Right renal cortex interstitium (tissue), 3 donors: ENCODE measurements around the gene PDLIM5. TPM values are rescaled to one million over a fixed set of nuclear protein-coding genes. Genes with fewer than 3 reads are reported as not detected.
"Not testable (repeated sequence)": the region's sequence is repeated elsewhere in the genome, so short reads cannot be mapped to it uniquely, and the experiment has no call there.

Experiments
- DNase-seq, 3 donors: peaks; one replicate each; pipeline ENCODE4 v3.0.0-alpha.2; 2013; ENCODE audit warnings: low read depth in 3 of 3, low spot score in 2 of 3
- polyA plus RNA-seq, 3 donors: library from polyadenylated mRNA; unstranded; fragments of 120-200 nt; gene quantifications; one replicate each; pipeline ENCODE4 v1.2.1, GENCODE V29; 2013; ENCODE audit not compliant: insufficient read length in 3 of 3

The PDLIM5 gene
- polyA plus RNA-seq, 3 donors = 50.9 to 59.2 (median 54.0) TPM

DNA sequence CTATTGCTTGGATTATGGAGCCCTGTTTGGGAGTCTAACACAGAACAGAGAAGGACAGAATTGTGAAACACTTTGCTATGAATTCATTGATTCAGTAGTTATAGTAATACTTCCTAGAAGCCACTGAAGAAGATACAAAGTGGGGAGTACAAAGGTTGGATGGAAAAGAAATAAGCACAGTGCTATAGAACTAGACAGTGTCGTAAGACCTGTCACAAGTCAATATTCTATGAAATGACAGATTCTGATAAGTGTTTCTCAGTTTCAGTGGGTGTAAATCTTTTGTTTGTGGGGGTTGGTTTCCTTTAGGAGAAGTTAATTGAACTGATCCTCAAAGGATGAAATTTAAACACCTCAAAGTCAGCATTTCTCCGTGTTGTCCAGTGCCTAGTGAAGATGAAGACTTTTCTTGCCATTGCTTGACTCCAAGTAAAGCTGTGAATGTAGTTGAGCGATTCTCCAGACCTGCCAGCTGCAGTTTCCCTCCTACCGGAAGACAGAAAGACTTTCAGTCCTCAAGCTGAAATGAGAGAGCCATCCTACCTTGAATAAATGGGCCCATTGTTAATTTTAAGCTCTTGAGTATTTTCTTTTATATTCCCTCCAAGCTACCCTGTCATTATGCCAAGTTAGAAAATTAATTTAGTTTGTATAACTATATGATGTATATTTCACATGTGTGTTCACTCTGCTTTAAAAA, 7.9 kb downstream of the PDLIM5 start:
- no peak for DNase-seq

DNA sequence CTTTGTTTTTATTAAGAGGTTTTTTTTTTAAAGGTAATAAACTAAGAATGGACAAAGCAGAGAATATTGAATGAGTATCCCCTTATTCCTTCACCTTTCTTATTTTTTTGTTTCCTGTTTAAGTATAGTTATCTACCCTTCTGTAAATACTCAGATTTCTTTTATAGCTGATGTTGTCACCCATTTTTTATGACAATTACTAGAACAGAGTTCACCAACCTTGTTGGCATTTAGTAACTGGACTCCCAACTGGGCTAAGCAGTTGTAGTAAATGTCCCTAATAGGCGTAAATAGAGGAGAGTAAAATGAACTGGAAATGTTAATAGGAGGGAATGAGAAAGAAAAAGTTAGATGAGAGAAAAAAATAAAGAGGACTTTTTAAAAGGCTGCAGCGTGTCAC, 9.8 kb downstream of the PDLIM5 start:
- DNase-seq = no peak

DNA sequence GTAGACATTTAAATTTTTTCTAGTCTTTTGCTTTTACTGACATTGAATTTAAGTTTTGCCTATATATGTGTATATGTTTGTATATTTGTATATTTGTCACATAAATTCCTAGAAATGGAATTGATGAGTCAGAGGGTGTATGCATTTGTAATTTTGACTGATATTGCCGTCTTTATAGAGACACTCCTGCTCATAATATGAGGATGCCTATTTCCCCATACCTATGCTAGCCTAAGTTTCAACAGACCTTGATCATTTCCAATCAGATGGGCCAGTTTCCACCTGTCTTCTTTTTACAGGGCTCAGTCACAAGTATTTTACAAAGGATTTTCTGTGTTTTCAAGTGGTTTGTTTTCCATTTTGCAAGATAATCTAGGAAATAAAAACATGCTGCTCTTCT, 10.8 kb downstream of the PDLIM5 start:
- no peak for DNase-seq

DNA sequence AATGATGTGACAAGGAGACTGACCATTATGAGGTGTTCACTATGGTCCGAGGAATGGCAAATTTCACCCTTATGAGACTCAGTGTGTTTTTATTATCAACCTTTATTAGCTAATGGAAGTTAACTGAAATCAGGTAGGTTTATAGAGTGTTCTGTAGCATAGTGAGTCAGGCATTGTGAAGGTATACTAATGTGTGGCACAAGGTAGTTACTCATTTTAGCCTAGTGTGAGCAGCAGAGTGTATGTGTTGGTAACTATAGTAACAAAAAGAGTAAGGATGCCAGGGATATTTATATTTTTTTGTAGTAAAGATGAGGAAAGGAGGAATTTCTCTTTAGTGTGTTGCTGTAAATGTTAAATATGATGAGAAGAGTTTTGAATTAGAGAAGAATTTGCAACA, 12.0 kb downstream of the PDLIM5 start:
- DNase-seq = no peak

- no peak for DNase-seq
Measured at GRCh38 chr4:94466371-94466770, 14.6 kb downstream of the PDLIM5 start.

DNA sequence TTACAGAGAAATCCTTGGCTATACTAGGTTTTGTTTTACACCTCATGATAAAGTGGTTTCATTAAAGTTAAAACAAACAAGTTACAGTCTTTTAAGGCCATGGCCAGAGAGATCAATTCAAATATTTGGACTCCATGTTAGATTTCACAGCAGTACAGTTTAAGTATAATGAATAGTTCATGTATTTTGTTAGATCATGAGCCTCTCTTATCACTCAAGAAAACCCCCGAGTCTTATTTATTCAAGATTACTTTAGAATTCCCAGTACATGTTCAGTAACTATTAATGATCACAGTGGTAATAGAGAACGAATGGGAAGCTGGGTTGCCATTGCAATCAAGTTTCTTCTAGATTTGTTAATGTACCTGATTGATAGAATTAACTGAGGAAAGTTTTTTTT, 15.2 kb downstream of the PDLIM5 start:
- DNase-seq = no peak

DNA sequence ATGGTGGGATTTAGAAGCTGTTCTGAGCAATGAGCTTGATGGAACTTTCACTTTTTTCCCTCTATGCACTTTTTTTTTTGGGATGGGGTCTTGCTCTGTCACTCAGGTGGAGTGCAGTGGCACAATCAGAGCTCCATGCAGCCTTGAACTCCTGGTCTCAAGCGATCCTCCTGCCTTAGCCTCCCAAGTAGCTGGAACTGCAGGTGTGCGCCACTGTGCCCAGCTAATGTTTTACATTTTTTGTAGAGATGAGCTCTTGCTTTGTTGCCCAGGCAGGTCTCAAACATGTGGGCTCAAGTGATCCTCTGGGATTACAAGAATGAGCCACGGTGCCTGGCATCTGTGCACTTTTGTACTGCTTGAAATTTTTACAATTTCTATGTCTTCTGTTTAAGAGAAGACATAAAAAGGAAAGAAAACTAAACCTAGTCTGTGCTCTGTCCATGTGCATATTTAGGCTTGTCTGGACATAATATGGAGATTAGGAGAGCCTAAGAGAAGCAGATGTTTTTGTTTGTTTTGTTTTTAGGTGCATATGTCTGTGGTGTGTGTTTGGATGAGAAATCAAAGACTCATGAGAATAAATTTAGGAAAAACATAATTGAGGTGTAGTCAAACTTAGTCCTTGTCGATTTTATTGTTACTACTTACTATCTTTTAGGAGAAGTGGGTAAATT, 16.5 kb downstream of the PDLIM5 start:
- no peak for DNase-seq

DNA sequence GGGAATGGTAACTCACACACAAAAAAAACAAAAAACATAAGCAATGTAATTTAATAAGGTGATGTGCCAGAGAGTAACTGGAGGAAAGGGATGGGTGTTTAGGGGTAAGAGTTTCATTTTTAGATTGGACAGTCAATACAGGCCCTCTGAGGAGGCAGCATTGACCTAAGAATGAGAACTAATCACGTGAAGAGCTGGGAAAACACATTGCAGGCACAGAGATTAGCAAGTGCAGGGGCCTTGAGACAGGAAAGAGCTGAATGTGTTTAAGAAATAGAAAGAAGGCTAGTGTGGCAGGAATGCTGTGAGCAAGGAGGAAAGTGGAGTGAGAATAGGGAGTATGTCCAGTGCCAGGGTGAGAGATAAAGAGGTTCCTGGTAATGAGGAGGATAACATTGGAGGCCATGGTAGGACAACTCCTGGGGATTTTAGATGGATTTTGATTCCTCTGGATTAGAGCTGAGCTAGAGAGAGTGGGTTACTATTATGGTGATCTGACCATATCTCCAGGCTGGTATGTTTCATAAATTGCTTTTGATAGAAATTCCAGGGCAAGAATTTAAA, 17.6 kb downstream of the PDLIM5 start:
- no peak for DNase-seq

GRCh38 chr4:94470132-94470531, 18.4 kb downstream of the PDLIM5 start:
- DNase-seq = no peak

- not testable (repeated sequence) for DNase-seq
Measured at GRCh38 chr4:94470782-94471181, 19.0 kb downstream of the PDLIM5 start.

GRCh38 chr4:94472056-94472826, 20.5 kb downstream of the PDLIM5 start:
- DNase-seq = no peak

GRCh38 chr4:94475050-94475449, 23.3 kb downstream of the PDLIM5 start:
- no peak for DNase-seq

- no peak for DNase-seq
Measured at GRCh38 chr4:94475794-94476193, 24.1 kb downstream of the PDLIM5 start.

DNA sequence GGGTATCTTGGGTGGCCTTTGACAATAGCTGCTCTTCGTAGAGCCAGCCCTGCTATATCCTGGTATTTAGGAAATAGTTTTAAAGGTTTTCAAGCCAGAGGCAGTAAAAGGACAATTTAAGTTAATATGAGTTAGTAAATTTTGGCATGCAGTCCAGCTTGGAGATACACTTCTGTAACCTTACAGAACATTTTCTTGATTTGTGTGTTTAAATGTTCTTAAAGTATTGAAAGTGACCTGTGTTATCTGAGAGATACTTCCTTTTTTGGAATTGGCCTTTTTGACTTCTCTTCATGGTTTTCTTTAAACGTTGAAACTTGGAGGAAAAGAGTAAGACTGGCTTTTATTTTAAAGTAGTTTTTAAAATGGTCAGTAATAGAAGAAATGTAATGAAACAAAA, 25.5 kb downstream of the PDLIM5 start:
- no peak for DNase-seq

GRCh38 chr4:94478805-94479204, 27.1 kb downstream of the PDLIM5 start:
- DNase-seq = not testable (repeated sequence)

DNA sequence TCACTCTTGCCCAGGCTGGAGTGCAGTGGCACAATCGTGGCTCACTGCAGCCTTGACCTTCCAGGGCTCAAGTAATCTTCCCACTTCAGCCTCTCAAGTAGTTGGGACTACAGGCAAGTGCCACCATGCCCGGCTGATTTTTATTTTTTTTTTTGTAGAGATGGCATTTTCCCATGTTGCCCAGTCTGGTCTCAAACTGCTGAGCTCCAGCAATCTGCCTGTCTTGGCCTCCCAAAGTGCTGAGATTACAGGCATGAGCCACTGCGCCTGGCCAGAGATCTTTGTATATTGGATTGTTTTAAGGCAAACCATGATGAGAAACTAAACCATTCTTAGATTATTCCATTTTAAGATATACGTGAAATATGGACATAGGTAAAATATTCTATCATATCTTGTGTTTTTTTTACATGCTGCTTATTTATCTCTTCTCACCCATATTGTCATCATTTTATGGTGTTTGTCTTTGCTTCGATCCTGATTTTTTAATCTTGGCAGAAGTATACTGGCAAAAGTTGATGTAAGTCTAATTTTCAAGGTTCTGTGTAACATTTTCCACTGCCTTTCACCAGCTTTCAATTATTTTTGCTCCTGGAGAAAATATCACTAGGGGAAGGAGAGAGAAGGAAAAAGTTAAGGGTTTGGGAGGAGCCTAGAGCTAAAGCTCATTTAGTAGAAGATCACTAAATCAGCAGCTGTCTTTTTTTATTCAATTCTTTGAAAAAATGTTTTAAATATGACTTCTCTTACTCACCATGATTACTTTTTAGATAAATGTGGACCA, 27.8 kb downstream of the PDLIM5 start:
- DNase-seq = no peak

DNA sequence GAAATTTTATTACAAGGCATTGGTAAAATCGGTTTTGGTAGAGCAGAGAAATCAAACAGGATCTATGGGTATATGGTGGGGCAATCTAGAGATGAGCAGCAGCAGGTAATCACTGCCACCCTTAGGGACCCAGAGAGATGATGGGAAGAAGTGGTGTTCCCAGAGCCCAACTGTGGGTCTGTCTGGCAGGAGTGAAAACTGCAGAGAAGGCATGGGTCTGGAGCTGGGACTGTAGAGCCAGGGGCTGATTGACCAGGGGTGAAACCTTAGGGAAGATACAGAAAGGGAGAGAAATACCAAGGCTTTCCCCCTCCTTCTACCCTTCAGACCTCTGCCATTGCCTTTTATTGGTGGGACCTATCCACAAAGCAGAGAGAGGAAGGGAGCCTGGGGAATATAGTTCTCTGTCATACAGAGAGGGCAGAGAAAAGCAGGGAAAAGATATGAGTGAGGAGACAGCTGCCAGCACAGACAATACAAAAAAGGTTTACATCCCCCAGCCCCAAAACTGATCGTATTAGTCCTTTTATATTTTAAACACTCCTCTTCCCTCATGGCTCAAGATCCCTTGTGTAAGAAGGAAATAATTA, 28.7 kb downstream of the PDLIM5 start:
- no peak for DNase-seq

GRCh38 chr4:94483895-94484294, 32.2 kb downstream of the PDLIM5 start:
- no peak for DNase-seq

DNA sequence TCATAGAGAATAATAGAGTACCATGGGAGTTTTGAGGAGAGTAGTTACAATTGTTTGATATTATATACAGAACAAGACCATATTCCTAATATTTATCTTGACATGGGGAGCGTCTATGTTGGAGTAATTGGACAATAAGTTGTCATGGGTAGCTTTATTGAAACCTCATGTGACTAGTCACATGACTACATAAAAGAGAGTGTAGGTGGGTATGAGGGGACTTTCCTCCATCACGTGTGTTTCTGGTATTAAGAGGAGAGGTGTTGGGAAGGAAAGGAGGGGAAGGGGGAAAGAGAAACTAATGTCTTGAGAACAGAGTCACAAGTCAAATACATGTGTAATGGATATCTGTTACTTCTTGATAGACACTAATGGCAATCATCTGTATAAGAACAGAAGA, 33.1 kb downstream of the PDLIM5 start:
- DNase-seq = no peak

DNA sequence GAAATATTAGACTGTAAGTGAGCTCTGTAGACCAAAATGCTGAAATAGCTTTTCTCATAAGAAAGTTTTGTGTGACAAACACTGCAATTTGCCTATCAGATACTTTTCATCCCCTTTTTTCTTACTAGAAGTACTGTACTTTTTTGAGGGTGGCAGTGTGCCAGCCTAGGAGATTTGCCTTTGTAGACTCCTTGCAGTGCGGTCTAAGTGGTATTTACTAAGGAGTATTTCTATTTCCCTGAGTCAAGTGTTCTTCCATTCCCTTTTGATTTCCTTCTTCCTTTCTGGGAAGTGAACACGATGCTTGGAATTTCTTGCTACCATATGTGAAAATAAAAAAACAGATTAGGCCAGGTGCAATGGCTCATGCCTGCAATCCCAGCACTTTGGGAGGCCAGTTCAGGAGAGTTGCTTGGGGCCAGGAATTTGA, 34.6 kb downstream of the PDLIM5 start:
- DNase-seq = no peak
